GM12878 (cell line): ENCODE data around the gene LARP6. TPM values are rescaled to one million over a fixed set of nuclear protein-coding genes. Genes with fewer than 3 reads are reported as not detected.

Experiments
- ATAC-seq: fragments of 200-7000 bp; cut with Tn5 transposase; 3 replicates; pipeline ENCODE4 v1.9.1; 2020; ENCODE audit warnings: mild to moderate bottlenecking, moderate library complexity
- BruUV-seq: library from RNA; stranded (reverse); fragments of 400-500 nt; replicated peaks from 2 replicates; lab custom pipeline; 2021; lab: Mats Ljungman, UMichigan
- CTCF ChIA-PET: fragments of 300-600 bp; sonication (Branson Sonifier 250); formaldehyde crosslinking; extraction: SDS; loops from one replicate; lab custom pipeline; 2021; ENCODE audit warnings: inconsistent platforms; lab: Yijun Ruan, JAX
- POLR2A ChIA-PET: fragments of 350-600 bp; formaldehyde crosslinking; extraction: SDS; loops from one replicate; lab custom pipeline; 2021; ENCODE audit warnings: inconsistent platforms; lab: Charles Lee
- RAD21 ChIA-PET: fragments of 300-600 bp; sonication (Branson Sonifier 250); formaldehyde crosslinking; loops from one replicate; lab custom pipeline; 2023; ENCODE audit warnings: antibody characterized with exemption; ENCODE audit not compliant: unreplicated experiment; lab: Charles Lee
- SMC1A ChIA-PET: fragments of 300-600 bp; sonication (Branson Sonifier 250); formaldehyde crosslinking; loops from one replicate; lab custom pipeline; 2023; ENCODE audit not compliant: unreplicated experiment, uncharacterized antibody; lab: Charles Lee
- DNase-seq: peaks from one replicate; pipeline ENCODE4 v3.0.0-alpha.2; 2011; ENCODE audit warnings: low read depth, low spot score
- FAIRE-seq: peaks from 3 replicates; lab custom pipeline; 2011; peaks lifted over from hg19 to GRCh38; lab: Jason Lieb, UNC
- H2AFZ ChIP-seq: 2 replicates; pipeline ENCODE4 v1.6.0; 2011; ENCODE audit warnings: low read depth, low read length, control low read depth; ENCODE audit not compliant: control insufficient read depth
- H3K27ac ChIP-seq: 2 replicates; pipeline ENCODE4 v1.5.1; 2011; ENCODE audit warnings: control low read depth; ENCODE audit not compliant: control insufficient read depth, insufficient read depth
- H3K27me3 ChIP-seq, 2 experiments: replicated peaks in 1 of 2; 2 replicates each; pipeline versions ENCODE4 v1.6.0 to v1.6.1; 2011; ENCODE audit warnings: low read length in 1 of 2; ENCODE audit not compliant: control insufficient read depth in 2 of 2, insufficient read depth in 2 of 2
- H3K36me3 ChIP-seq, 2 experiments: 2 replicates each; pipeline ENCODE4 v1.5.1; 2011; ENCODE audit warnings: low read length in 1 of 2; ENCODE audit not compliant: control insufficient read depth in 2 of 2, insufficient read depth in 2 of 2
- H3K4me1 ChIP-seq: 2 replicates; pipeline ENCODE4 v1.6.1; 2011; ENCODE audit warnings: mild to moderate bottlenecking, low read length, moderate library complexity, mixed read lengths; ENCODE audit not compliant: control insufficient read depth, insufficient read depth
- H3K4me2 ChIP-seq: 2 replicates; pipeline ENCODE4 v1.6.0; 2011; ENCODE audit warnings: control low read depth; ENCODE audit not compliant: control insufficient read depth, insufficient read depth
- H3K4me3 ChIP-seq: fragments of 200-600 bp; sonication (generic); 2 replicates; pipeline ENCODE4 v1.5.1; 2016
- H3K79me2 ChIP-seq: 2 replicates; pipeline ENCODE4 v1.6.0; 2011; ENCODE audit warnings: low read length; ENCODE audit not compliant: control insufficient read depth, insufficient read depth
- H3K9ac ChIP-seq: 2 replicates; pipeline ENCODE4 v1.8.0; 2011; ENCODE audit warnings: low read length, control low read depth, mixed read lengths; ENCODE audit not compliant: control insufficient read depth, insufficient read depth
- H3K9me3 ChIP-seq: replicated peaks from 3 replicates; pipeline ENCODE4 v1.5.1; 2011; ENCODE audit warnings: mild to moderate bottlenecking, low read length; ENCODE audit not compliant: control insufficient read depth, insufficient read depth
- H4K20me1 ChIP-seq: 2 replicates; pipeline ENCODE4 v1.6.0; 2011; ENCODE audit not compliant: control insufficient read depth, insufficient read depth
- ASH2L ChIP-seq: fragments of 300-600, 200-600 bp; sonication (generic); IDR thresholded peaks from 2 replicates; pipeline ENCODE4 v1.6.1; 2017; ENCODE audit warnings: low read depth, mild to moderate bottlenecking, borderline replicate concordance
- ATF3 ChIP-seq: IDR thresholded peaks from 2 replicates; pipeline ENCODE4 v1.6.1; 2011; ENCODE audit warnings: low read depth, mild to moderate bottlenecking, low read length, moderate library complexity, borderline replicate concordance; ENCODE audit errors: extremely low read depth
- CBFB ChIP-seq: IDR thresholded peaks from 2 replicates; pipeline ENCODE4 v1.6.1; 2016; ENCODE audit warnings: antibody characterized with exemption, low read depth
- CBX3 ChIP-seq: fragments of 200-600 bp; sonication (generic); IDR thresholded peaks from 2 replicates; pipeline ENCODE4 v1.6.1; 2016; ENCODE audit warnings: low read depth, borderline replicate concordance
- MTA3 ChIP-seq: IDR thresholded peaks from 2 replicates; pipeline ENCODE4 v1.6.1; 2012; ENCODE audit warnings: low read length, inconsistent platforms, borderline replicate concordance
- NFYA ChIP-seq: IDR thresholded peaks from 2 replicates; pipeline ENCODE4 v1.6.1; 2011; ENCODE audit warnings: low read depth, mild to moderate bottlenecking, low read length, improper control_type of control experiment, borderline replicate concordance
- RBBP5 ChIP-seq: fragments of 200-600 bp; sonication (generic); conservative IDR thresholded peaks from 2 replicates; pipeline ENCODE4 v1.6.1; 2016
- RELB ChIP-seq: fragments of 450-650 bp; IDR thresholded peaks from 2 replicates; pipeline ENCODE4 v1.6.1; 2017; ENCODE audit warnings: low read depth, mild to moderate bottlenecking, moderate library complexity
- SMAD5 ChIP-seq: IDR thresholded peaks from 2 replicates; pipeline ENCODE4 v1.6.1; 2016; ENCODE audit warnings: antibody characterized with exemption, low read depth
- SMC3 ChIP-seq: IDR thresholded peaks from 2 replicates; pipeline ENCODE4 v1.6.1; 2011; ENCODE audit warnings: low read length, improper control_type of control experiment, borderline replicate concordance
- SUPT20H ChIP-seq: IDR thresholded peaks from 2 replicates; pipeline ENCODE4 v1.6.1; 2011; ENCODE audit warnings: low read depth, mild to moderate bottlenecking, low read length, moderate library complexity, borderline replicate concordance; ENCODE audit not compliant: control insufficient read depth
- TAF1 ChIP-seq: IDR thresholded peaks from 2 replicates; pipeline ENCODE4 v1.6.1; 2011; ENCODE audit warnings: mild to moderate bottlenecking, low read depth, low read length, borderline replicate concordance
- TARDBP ChIP-seq: IDR thresholded peaks from 2 replicates; pipeline ENCODE4 v1.6.1; 2016; ENCODE audit warnings: borderline replicate concordance
- ZBTB4 ChIP-seq: fragments of 450-650 bp; formaldehyde crosslinking; IDR thresholded peaks from 2 replicates; pipeline ENCODE4 v1.4.0; 2022; ENCODE audit warnings: mild to moderate bottlenecking, moderate library complexity
- WGBS: methylation state at CpG from one replicate; pipeline ENCODE4 v1.1.6; 2016; ENCODE audit warnings: low lambda C conversion rate; ENCODE audit not compliant: insufficient replicate concordance, insufficient coverage; ENCODE audit errors: missing lambda C conversion rate; 5-methylcytosine and 5-hydroxymethylcytosine counted together
- in situ Hi-C: fragments of 300-500 bp; cut with MboI; formaldehyde crosslinking; loops from 9 replicates; pipeline ENCODE4 v1.14.3; 2018; ENCODE audit warnings: mixed read lengths
- intact Hi-C: fragments of 100-400 bp; cut with micrococcal nuclease; formaldehyde crosslinking; loops from one replicate; pipeline ENCODE4 v1.14.2; 2022; ENCODE audit not compliant: unreplicated experiment
- polyA plus RNA-seq, 11 experiments: library from polyadenylated mRNA; depleted of rRNA in 4 of 11; unstranded in 6 of 11; stranded (reverse) in 5 of 11; fragments of >200 nt; fragmentation: Nextera tagmentation in 4 of 11; fragmentation: Illumina TruSeq in 1 of 11; extraction: Ambion mirVana in 4 of 11; extraction: Trizol in 1 of 11; gene quantifications; 1 replicate in 1 of 11; 2 replicates in 10 of 11; pipeline versions ENCODE4 v1.2.1 to v1.2.3, GENCODE V29; 2011 to 2016; ENCODE audit warnings: inconsistent platforms in 2 of 11, missing spikeins in 2 of 11, low read depth in 1 of 11
- total RNA-seq, 4 experiments: library from RNA; depleted of rRNA in 3 of 4; stranded (reverse); fragments of >200 nt in 3 of 4; fragmentation: Illumina TruSeq in 1 of 4; extraction: Trizol in 1 of 4; gene quantifications; 2 replicates each; pipeline versions ENCODE4 v1.2.1 to v1.2.3, GENCODE V29; 2013 to 2021
- TF ChIP-seq, protein P1 (sequence below): fragments of 450-650 bp; IDR thresholded peaks from 2 replicates; pipeline ENCODE4 v1.6.1; 2017; ENCODE audit warnings: mild to moderate bottlenecking

Gene LARP6
- total and polyA plus RNA-seq, 10 of the 15 experiments (the other 5 are each of a cell fraction or from before 2014, with no cell fraction given): 0.74 to 14.6 (median 3.9) TPM

DNA sequence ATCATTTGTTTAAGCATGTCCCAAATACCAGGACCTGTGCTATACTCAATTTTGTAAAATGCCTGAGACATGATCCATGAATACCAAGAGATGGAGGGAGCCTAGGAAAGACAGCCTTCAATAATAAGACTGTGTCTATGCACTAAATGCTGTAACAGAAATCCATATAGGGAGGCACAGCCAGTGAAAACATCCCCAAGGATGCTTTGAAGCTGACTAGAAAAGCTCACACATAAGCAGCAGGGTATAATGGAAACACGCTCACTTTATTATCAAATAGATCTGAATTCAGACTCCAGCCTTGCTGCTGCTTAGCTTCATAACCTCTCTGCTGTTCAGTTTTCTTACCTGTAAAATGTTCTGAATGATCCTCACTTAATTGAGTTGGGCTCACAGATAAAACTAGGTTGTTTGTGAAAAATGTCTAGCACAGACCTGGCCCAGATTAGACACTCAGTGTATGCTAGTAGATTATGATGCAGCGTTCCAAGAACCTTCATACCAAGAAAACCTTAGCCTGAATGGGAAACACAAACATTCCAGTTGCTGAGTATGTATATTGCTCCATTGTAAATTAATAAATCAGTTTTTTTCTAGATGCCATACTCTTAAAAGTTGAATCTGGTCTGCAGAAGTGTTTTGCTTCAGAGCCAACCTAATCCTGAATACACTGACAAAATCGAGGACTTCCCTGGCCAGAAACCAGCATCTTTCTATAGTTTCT lies 3.8 kb upstream of the LARP6 start (continued):
- no peak for TF ChIP-seq MTA3
- TF ChIP-seq CBFB: no peak
- no peak for TF ChIP-seq TARDBP
- TF ChIP-seq, protein P1, sequence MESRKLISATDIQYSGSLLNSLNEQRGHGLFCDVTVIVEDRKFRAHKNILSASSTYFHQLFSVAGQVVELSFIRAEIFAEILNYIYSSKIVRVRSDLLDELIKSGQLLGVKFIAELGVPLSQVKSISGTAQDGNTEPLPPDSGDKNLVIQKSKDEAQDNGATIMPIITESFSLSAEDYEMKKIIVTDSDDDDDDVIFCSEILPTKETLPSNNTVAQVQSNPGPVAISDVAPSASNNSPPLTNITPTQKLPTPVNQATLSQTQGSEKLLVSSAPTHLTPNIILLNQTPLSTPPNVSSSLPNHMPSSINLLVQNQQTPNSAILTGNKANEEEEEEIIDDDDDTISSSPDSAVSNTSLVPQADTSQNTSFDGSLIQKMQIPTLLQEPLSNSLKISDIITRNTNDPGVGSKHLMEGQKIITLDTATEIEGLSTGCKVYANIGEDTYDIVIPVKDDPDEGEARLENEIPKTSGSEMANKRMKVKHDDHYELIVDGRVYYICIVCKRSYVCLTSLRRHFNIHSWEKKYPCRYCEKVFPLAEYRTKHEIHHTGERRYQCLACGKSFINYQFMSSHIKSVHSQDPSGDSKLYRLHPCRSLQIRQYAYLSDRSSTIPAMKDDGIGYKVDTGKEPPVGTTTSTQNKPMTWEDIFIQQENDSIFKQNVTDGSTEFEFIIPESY: no peak
- TF ChIP-seq, all 136 proteins: peak for 0

- Histone ChIP-seq H3K27ac (no peak overlapping the region), H3K9me3 (no peaks in the 10 kb centered on the region), H2AFZ (no peak overlapping the region), H3K79me2 (no peaks in the 10 kb centered on the region), H3K27me3 (peaks cover 3 to 5% of the 10 kb centered on the region in 2 experiments), H3K9ac (no peak overlapping the region), H3K4me1 (peaks cover 2% of the 10 kb centered on the region; the same call in 1 of the 2 replicates), H3K4me2 (no peak overlapping the region), H3K36me3 (no peaks in the 10 kb centered on the region), H3K4me3 (no peak overlapping the region), H4K20me1 (no peaks in the 10 kb centered on the region)
- BruUV-seq: no TSS peak
- ChIA-PET SMC1A (no interaction called here), CTCF (no interaction called here), RAD21 (no interaction called here), POLR2A (no interaction called here)
- ATAC-seq (no peak), DNase-seq (no peak), FAIRE-seq (no peak)
- intact Hi-C loops: no loop called here
- WGBS: 0% methylated on average over 5 of the region's 5 CpGs
- in situ Hi-C loops: no loop called here
- TF ChIP-seq SUPT20H: no peak
- TF ChIP-seq ZBTB4 (CRISPR knock-in tag): no peak
- no peak for TF ChIP-seq CBX3
- TF ChIP-seq RBBP5: no peak
- no peak for TF ChIP-seq ATF3
- TF ChIP-seq SMC3: no peak
- no peak for TF ChIP-seq SMAD5
- no peak for TF ChIP-seq RELB
- no peak for TF ChIP-seq ASH2L
- TF ChIP-seq NFYA: no peak
- no peak for TF ChIP-seq TAF1
Observed at GRCh38 chr15:70856884-70857561, 3.1 kb upstream of the LARP6 start.
